Stimulated activated CD4-positive, alpha-beta T cell treated with anti-CD3 and anti-CD28 coated beads, Interleukin-1b, Interleukin-23, amount 100 ng/mL, for 24 hours (primary cell): Measurements from ENCODE around the gene FBXO36.
"Not testable (repeated sequence)": the region's sequence is repeated elsewhere in the genome, so short reads cannot be mapped to it uniquely, and the experiment has no call there.

ENCODE experiments used
- DNase-seq, 4 experiments: peaks; one replicate each; pipeline ENCODE4 v3.0.0-alpha.2; 2020; ENCODE audit warnings: low read depth in 4 of 4, low spot score in 1 of 4

The FBXO36 gene

GRCh38 chr2:229922449-229923386 is at the start of gene FBXO36:
Gene FBXO36, plus strand, starts transcription at chr2:229922503. Its CDS starts 11 bp downstream, at chr2:229922514.
- DNase-seq = peak; percentile 79 to 90 (median 82)

DNA sequence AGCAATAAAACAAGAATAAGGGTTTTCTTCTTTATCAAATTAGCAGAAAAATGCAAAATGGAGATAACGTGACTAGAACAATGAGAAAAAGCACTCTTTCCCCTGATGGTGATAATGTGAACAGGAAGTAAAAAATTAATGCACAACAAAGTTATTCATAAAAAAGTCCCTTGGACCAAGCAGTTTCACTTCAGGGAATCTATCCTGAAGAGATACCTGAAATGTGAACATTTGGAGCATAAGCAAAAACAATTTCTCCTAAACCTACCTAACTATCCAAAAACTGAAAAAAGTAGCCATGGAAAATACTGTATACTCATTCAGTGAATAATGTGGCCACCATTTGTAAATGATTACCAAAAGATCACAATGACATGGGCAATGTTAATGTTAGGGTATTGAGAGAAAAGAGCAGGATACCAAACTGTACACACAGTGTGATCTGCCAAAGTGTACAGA is 49.2 kb upstream of the FBXO36 start:
- no peak for DNase-seq

DNA sequence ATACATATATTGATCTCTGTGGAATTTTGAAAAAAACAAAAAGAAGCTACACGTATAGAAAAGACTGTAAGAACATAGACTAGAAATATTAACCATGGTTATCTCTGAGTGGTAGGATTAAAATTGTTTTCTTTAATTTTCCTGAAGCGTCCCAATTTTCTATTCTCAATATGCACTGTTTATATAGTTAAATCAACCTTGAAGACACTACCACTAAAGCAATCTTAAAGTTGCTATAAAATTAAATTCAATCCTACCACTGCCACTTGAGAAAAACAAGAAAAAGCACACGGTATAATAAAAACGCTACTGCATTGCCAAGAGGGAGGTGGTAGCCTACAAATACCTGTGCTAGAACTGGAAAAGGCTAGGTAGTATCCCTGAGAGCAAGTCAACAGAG is 47.7 kb upstream of the FBXO36 start:
- no peak for DNase-seq

DNA sequence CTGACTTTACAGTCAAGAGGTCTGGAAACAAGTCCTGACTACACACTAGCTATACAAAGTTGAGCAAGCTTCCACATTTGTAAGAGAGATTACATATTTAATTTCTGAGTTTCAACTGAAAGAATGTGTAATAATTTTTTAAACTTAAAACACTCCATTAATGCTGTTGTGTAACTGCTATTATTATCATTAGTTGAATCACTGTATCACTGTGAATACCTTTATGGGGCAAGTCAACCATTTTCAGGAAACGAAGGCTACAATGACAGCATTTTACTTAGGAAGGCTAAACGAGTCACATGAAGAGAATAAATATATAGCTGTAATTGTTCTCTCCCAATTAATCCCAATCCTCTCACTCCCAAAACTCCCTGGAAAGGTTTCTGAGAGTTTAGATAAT is 46.8 kb upstream of the FBXO36 start:
- no peak for DNase-seq

DNA sequence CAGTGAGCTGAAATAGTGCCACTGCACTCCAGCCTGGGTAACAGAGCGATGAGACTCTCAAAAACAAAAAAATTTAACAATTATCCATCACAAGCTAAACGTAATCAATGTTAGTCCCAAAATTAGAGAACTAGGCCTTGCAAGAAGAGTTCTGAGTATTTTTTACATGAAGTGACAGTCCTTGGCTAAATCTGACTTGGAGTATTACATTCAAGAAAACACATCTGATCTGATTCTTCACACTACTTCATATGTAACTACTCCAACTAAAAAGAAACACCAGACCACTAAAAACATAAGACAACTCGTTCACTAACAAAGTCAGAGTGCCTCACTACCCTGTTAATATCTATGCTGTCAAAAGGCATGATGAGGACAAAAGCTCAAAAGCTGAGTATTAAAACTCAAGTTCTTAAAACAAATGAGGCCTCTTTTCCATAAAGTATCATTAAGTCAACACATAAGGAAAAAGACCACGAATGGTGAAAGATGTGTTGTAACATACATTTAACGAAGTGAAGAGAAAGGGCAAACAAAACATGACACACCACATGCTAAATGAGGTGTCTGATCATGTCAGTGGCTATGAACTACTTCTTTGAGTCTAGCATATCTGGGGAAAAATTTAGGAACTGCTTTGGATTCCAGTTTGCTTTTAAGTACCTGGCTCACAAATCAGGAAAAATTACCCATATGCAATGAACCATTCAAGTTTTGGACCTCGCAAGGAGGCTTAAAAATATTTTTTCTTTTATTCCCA is 42.9 kb upstream of the FBXO36 start:
- DNase-seq = no peak

DNA sequence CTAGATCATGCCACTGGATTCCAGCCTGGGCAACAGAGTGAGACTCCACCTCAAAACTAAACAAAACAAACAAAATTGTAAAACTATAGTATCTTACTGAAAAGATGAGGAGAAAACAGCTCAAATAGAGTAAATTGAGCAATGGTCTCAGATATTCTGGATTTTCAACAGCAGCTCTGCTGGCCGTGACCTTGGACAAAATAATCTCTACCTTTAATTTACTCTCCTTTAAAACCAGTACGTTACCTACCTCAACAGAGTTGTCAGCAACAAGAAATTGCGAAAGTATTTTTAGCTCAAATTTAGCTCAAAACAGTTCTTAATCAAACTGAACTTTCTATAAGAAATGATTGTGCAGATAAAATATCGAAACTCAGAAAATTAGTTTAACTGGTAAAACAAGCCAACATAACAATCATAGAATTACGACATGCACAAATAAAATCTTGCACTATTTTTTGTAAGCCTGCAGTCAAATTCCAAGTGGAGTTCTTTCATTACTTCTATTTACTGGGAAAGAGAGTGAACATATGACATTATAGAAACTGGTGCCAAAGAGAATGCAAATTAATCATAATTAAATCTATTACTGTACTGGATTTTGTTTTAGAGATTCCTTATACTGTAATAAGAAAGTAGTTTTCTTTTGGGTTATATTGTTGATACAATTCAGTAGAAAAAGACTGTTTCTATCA is 41.3 kb upstream of the FBXO36 start:
- DNase-seq = no peak

DNA sequence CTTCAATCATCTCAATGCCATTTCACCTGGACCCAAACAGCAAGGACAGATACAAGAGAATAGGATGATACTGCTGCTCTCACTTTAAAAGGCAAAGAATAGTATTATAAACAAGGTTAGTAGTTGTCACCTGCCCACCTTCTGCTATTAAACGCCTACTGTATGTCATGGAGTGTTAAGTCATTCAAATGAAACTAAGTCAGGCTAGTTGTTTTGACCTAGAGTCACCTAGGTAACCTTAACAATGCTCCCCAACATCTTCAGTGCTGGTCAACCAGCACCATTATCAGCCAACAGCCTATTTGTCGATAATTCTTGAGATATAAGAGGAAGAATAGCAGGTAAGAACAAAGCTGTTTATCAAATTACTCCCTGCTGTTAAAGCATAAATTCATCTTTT is 39.7 kb upstream of the FBXO36 start:
- DNase-seq = no peak

DNA sequence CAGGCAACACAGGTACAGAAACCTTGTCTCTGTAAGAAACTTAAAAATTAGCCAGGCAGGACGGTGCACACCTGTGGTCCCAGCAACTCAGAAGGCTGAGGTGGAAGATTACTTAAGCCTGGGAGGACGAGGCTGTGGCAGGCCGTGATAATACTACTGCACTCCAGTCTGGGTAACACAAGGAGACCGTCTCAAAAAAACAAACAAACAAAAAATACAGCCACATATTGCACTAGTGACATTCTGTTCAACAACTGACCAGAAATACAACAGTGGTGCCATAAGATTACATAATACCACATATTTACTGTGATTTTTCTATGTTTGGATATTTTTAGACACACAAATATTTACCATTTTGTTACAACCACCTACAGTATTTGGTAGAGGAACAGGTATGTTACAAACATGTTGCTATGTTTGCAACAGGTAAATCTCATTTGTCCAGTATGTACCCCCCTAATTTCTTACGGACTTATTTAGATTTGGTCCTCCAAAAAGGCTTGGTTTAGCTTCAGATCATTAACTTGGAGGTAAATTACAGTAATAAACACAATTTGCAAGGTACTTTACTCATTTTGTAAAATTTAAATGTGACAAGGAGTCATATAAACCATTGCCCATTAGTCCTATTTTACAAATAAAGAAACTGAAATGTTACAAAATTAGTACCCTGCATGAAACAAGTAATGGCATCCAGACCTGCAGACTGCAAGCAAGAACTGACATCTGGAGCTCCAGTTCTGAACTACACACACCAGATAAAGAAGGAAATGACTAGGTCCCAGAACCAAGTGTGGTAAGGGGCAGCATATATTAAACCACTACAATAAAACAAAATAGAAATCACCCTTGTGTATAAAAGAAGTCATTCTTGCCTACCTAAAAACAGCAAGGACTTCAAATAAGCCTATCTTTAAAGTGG is 37.3 kb upstream of the FBXO36 start:
- DNase-seq = no peak

GRCh38 chr2:229887441-229887840 is 34.9 kb upstream of the FBXO36 start:
- no peak for DNase-seq

DNA sequence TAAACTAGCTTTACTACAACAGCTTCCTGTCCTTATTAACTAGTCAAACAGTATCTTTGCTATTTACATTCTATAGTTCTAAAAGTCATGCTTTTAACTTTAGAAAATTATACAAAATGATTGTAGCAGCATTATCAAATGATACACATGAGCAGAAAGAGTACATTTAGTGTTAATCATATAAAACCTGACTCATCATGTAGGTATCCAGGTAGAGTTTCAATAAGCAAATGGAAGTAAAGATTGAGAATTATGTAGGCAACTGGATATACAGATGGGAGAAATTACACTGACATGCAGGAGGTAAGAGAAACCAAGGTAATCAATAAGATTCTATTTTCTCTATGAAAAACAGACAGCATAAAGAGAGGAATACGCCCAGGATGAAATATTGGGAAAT is 34.3 kb upstream of the FBXO36 start:
- DNase-seq = no peak

DNA sequence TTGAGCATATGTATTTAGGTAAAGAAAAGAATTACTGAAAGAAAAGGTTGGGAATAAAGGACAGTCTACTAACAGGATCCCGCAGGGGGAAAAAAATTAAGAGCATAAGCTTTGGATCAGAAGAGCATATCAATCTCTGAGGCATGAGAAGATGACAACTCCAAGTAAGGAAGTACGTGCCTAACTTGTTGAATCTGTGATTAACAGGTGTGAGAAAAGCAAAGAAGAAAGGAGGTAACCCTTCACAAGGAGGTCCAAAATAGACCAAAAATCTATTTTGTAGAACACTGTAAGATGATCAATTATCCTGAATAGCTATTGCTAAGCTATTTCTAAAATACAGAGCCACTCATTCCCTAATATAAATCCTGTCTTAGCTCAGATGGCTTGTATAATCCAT is 33.3 kb upstream of the FBXO36 start:
- DNase-seq = no peak

DNA sequence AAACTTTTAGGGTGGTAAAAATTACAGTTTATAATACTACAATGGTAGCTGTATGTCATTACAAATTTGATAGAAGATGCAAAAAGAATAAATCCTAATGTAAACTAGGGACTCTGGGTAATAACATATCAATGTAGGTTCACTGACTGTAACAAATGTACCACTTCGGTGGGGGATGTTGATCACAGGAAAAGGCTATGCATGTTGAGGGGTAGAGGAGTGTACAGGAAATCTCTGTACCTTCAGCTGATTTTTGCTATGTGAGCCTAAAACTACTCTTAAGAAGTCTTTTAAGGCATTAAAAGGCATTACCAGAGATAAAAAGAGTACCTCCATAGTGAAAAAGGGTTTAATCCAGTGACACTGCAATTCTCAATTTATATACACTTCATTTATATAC is 25.4 kb upstream of the FBXO36 start:
- DNase-seq = no peak

- no peak for DNase-seq
Measured at GRCh38 chr2:229899604-229900003, 22.7 kb upstream of the FBXO36 start.

DNA sequence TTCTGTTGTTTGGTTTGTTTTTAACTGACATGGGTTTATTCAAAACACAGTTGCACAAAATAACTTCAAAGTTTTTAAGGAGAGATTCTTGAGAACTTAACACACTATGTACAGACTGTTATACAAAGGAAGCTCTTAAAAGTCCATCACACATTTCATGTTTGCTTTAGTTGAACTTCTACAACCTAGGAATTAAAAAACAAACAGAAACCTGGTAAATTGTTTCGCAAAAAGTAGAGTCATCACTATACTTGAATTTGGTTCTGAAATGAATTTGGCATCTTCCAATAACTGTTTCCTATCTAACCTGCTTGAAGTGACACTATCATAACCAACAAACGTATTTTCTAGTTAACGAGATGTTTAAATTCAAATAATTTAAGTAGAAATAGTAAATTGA is 22.3 kb upstream of the FBXO36 start:
- DNase-seq = no peak

GRCh38 chr2:229900514-229900913 is 21.8 kb upstream of the FBXO36 start:
- not testable (repeated sequence) for DNase-seq

GRCh38 chr2:229901819-229902218 is 20.5 kb upstream of the FBXO36 start:
- DNase-seq = no peak

- DNase-seq = no peak
Measured at GRCh38 chr2:229903037-229903436, 19.3 kb upstream of the FBXO36 start.

DNA sequence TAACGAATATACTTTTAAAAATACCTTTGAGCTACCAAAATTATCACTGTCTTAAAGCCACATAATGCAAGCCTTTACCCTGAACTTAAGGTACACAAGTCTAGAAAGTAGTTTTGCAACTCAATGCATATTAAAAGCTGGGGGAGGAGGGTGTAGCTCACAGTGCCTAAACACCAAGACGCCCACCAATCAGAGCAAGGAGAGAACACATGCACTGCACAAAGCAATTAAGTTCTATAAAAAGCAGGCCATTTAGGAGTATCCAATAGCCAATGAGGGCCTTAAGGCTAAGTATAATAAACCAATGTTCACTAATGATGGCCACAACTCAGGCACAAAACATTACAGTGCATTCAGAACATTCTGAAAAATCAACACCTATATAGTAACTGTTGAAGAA is 16.7 kb upstream of the FBXO36 start:
- DNase-seq = no peak

GRCh38 chr2:229909090-229909489 is 13.2 kb upstream of the FBXO36 start:
- DNase-seq = no peak

GRCh38 chr2:229910147-229910831 is 12.0 kb upstream of the FBXO36 start:
- DNase-seq = no peak
